HUDEP-2 (cell line): ENCODE results near the gene MMP24OS.
A peak's percentile ranks its signal among the peaks of the same experiment; 100 is the strongest.
"Not testable (repeated sequence)": the region's sequence is repeated elsewhere in the genome, so short reads cannot be mapped to it uniquely, and the experiment has no call there.

Source experiments
- DNase-seq, 76 experiments: peaks; one replicate each; lab custom pipeline; 2025; ENCODE audit not compliant: unreplicated experiment in 76 of 76; lab: John Stamatoyannopoulos, UW

MMP24OS gene

DNA sequence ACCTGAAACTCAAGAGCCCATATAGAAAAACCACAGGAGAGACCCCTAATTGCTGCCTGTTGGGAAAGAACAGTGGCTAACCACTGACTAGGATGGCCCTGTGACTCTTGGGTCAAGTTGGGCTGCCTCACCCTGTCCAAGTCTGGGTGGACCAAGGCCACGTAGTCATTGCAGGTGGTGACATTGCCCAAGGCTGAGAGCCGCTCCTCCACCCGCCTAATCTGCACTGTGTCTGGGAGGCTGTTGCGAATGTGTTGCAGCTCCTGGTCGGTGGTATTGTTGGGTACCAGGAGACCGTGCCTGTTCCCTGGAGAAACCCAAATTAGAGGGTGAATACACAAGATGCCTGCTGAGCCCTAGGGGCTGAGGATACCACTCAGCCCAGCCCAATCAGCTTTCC lies 2.6 kb upstream of the MMP24OS start:
- no peak for DNase-seq

DNA sequence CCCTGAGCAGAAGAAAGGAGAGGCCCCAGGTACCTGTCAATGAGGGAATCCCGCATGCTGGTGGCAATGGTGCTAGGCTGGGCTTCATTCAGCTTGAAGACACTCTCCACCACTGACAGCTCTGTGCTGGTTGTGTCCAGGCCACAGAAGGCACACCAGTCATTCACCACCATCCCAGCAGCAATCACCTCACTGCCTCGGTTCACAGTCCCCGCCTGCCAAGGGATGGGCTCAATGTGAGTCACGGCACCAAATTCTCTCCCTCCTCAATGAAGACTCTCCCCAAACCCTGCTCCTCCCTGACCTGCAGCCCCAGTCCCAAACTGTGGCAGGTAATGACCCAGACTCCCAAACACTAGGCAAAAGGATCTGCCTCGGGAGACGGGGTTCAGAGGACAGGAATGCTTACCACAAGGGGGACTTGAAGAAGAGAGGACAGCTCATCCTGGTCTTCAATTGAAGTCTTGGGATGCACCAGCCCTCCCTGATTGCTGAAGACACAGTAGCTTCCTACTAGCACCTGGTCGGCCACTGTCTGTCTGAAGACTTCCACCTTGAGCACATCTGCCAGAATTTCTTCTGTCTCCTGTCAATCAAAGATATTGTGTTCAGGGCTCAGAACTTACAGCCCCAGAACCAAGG lies 1.7 kb upstream of the MMP24OS start:
- DNase-seq: no peak

DNA sequence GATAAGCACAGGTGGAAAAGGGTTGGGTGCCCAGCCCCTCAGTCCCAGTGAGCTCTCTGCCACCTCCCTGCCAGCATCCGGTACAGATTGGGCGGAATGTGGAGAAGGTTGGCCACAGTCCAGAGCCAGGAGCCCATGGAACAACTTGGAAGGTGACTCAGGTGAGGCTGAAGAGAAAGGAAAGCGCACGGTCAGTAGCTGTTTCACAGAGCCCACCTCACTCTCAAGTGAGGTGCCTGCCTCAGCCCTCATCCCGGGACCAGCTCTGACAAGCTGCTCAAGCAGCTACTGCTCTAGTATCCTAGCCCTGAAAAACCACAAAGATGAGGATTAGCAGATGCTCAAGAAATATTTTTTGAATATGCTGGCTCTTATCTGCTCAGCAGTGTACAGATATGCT lies 1.1 kb upstream of the MMP24OS start:
- DNase-seq: no peak

DNA sequence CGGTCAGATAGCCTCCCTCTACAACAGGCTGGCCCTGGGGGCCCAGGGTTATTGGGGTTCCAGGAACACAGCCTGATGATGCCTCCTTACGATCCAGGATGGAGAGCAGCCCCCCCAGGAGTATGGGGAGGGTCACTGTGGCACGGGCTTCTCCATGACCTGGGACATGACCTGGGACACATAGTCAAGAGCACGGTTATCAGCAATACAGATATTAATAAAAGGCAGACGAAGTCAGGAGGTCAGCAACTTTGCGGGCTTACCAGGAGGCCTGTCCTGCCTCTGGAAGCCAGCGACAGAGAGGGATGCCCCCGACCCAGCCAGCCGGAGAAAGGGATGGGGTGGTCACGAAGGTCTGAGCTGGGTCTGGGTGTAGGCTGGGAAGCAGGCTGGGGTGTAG lies 795 bp downstream of the MMP24OS start:
- DNase-seq: peak in 2 of 76 experiments; percentile 27 to 40

DNA sequence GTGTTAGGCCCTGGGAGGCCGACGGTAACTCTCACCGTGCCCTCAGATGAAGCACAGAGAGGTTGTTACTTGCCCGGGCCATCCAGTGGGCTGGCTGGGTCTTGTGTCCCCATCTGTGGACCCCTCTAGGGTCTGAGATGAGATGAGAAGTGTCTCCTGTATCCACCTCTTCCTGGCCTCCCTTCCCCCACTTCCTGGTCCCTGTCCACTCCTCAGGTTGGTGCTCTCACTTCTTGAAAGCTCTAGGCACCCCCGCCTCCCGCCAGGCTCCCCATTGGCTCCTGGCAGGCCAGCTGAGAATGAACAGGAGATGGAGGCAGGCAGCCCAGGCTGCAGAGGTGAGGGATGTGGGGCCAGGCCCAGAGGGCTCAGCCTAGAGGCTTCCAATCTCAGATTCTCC lies 1.5 kb downstream of the MMP24OS start:
- no peak for DNase-seq

DNA sequence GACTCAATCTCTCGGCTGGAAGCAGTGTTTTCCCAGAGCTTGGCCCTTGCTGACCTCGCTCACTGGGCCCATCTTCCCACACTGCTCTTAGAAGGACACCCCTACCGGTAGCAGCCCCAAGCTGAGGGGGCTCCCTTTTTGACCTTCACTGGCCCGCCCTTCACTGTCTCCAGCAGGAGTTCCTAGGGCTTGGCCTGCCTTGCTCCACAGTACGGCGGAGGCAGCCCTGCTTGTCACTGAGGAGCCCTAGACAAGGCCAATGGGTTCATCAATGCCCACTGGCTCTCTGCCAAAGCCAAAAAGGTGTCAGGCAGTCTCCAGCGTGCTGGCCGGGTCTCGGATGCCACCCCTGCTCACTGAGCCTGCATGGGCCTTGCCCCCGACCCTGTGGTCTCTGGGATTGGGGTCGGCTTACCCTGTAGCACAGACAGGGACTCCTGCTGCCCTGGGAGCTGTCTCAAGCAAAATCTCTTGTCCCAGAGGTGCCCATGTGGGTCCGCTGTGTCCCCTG lies 2.1 kb downstream of the MMP24OS start:
- no peak for DNase-seq

DNA sequence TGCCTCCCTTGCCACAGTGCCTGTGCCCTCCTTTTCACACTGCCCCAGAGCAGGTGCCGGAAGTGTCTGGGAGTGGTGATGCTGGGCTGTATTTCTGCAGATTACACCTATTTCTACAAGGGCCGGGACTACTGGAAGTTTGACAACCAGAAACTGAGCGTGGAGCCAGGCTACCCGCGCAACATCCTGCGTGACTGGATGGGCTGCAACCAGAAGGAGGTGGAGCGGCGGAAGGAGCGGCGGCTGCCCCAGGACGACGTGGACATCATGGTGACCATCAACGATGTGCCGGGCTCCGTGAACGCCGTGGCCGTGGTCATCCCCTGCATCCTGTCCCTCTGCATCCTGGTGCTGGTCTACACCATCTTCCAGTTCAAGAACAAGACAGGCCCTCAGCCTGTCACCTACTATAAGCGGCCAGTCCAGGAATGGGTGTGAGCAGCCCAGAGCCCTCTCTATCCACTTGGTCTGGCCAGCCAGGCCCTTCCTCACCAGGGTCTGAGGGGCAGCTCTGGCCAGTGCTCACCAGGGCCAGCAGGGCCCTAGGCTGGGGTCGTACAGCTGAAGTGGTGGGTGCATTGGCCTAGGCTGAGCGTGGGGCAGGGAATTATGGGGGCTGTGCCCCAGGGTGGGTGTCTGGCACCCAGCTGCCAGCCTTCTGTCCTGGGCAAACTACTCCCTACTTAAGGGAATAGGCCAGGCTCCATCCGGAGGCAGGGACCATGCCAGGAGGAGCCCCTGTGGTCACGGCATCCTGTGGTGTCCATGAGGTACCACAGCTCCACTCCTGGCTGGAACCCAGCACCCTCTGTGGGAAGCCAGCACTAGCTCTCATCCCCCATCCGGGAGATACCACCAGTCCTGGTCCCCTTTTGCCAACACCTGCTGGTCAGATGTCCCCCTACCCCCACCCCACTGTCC lies 3.5 kb downstream of the MMP24OS start:
- no peak for DNase-seq

DNA sequence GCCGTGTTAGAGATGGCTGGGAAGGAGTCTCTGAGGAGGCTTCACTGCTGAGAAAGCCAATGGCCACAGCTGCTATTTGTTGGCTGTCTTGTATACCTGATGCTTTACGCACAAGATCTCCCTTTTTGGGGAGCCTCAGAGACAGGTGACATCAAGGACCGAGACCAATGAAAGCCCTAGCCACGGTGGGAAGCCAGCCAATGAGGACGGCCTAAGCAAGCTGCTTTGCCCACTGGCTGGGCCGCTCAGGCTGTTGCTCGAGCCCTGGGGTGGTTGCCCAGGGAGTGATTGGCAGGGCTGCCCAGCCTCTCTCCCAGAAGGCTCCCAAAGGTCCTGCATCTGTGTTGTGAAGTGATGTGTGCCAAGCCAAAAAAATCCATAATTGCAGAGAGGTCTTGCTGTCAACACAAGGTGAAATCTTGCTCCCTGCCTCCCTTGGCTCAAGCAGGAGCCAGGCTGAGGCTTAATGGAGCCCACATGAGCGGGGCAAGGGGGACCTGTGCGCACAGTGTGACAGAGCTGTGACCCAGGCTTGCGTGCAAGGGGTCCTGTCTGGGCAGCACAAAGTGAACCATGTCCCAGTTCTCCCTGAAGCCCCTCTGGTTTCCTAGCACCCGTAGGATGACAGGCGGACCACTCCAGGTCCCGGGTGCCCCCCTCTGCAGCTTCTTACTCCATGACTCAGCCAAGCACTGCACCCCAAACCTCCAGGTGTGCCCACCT lies 4.3 kb downstream of the MMP24OS start:
- no peak for DNase-seq

DNA sequence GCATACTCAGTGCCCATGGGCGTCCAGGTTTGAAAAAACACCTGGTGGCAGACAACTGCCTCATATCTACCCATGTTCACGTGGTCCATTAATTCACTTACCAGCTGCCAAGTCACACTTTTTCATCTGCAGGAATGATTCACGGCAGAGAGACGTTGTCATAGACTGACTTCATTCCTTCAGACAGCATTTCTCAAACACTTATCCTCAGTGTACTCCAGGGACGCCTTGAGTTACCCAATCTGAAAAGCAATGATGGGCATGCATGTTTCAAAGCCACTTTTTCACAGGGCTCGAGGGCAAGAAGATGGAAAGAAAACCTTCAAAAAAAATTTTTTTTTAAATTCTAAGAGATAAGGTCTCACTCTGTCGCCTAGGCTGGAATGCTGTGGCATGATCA lies 6.0 kb downstream of the MMP24OS start:
- DNase-seq: no peak

DNA sequence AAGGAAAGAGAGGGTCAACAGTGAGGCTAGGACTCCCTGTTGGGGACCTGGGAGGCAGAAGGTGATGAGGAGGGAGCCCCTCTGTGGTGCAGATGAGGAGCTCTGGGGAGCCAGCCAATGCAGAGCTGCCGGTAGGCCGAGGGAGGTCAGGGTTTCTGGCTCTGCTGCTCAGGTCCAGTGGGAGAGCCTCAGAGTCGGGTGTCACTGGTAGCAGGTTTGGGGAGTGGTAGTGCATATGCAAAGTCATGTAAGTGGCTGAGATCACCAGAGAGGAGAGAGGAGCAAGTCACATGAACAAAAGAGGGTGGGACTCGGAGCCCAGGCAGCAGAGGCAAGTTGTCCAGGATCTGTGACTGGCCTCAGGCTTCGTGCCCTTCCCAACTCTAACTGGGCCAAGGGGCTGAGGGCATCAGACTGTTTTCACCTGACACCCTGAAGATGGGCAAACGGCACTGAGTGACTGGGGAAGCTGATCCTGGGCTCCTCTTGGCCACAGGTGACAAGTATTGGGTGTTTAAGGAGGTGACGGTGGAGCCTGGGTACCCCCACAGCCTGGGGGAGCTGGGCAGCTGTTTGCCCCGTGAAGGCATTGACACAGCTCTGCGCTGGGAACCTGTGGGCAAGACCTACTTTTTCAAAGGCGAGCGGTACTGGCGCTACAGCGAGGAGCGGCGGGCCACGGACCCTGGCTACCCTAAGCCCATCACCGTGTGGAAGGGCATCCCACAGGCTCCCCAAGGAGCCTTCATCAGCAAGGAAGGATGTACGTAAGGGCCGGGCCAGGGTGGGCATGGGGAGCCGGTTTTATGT lies 6.6 kb downstream of the MMP24OS start:
- DNase-seq: peak in 2 of 76 experiments; percentile 12 to 31

DNA sequence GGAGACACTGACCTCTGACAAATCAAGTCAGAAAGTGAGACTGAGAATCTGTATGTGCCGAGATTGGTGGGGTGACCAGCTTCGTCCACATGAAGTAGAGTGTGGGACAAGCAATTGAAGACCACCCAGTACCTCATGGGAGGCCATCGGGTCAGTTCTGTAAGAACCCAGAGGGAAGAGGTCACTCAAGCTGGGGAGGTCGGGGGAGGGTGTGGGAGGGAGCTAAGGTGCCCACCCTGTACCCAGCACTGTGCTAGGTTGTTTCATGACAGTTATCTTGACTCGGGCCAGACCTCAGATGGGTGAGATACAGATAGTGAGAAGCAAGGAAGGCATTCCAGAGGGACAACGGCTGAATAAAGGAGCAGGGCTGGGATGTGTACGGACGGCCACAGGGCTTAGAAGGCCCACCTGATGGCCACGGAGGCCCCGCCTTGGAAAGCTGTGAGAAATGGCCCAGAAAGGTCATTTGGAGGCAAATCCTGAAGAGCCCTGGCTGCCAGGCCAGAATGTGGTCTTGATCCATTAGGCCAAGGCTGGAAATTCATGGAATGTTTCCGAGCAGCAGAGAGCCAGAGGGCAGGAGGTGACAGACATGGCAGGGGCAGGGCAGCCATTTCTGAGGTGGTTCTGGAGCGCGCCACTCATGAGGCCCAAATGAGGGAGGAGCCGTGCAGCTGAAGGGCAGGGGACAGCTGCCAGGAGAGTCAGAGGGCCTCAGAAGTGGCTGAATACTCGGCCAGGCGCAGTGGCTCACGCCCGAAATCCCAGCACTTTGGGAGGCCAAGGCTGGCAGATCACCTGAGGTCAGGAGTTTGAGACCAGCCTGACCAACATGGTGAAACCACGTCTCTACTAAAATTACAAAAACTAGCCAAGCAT lies 7.7 kb downstream of the MMP24OS start:
- no peak for DNase-seq

DNA sequence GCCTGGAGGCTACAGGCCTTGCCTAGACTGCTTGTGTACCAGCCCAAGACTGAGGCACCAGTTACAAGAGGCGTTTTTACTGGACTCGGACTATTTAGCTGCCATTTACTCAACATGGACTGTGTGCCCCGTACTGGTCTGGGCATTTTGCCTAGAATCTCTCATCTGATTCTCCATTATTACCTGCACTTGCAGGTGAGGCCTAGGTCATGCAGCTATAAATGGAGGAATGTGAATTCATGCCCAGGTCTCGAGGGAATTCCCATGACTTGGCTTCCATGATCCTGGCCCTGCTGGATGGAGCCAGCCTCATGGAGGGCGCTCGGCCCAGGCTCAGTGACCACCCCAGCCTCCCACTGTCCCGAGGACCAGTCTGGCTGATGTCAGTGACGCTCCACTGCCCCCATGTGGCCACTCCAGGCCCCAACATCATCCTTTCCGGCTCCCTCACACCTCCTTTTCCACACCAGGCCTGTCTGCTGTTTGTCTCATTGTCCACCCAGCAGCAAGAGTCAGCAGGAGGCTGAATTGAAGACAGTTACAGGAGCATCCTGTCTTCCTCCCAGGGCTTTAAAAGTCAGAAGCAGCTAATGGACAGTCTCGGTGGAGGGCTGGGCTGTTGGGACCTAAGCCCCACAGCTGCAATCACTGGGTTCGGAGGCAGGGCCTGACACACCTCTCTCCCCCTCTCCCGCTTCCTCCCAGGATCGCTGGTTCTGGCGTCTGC lies 8.7 kb downstream of the MMP24OS start:
- DNase-seq: peak in 52 of 76 experiments; percentile 4 to 74 (median 36)

DNA sequence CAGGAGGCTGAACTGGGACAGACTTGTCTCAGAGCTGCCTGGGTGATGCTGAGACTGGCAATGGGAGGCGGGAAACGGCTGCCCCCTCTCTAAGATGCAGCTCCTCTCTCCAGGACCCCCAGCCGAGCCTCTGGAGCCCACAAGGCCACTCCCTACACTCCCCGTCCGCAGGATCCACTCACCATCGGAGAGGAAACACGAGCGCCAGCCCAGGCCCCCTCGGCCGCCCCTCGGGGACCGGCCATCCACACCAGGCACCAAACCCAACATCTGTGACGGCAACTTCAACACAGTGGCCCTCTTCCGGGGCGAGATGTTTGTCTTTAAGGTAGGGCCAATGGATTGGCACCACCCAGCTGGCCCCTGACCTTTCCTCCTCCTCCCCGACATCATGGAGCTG lies 10.8 kb downstream of the MMP24OS start:
- DNase-seq: no peak

DNA sequence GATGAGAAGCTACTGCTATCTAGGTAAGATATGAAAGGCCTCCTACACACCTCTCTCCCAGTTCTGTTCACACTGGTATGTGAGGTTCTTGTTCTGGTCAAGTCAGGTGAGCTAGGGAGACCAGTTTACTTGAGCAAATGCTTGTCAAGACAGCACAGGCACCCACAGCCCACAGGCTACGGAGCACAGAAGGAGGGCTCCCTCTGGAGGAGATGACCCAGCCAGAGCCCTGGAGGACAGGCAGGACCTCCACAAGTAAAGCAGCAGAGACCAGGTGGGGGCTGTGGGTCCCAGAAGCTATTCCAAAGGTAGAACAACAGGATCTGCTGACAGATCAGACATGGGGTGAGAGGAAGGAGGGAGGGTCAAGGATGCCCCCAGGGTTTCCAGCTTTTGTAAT lies 13.2 kb downstream of the MMP24OS start:
- DNase-seq: peak in 15 of 76 experiments; percentile 5 to 26 (median 13)

DNA sequence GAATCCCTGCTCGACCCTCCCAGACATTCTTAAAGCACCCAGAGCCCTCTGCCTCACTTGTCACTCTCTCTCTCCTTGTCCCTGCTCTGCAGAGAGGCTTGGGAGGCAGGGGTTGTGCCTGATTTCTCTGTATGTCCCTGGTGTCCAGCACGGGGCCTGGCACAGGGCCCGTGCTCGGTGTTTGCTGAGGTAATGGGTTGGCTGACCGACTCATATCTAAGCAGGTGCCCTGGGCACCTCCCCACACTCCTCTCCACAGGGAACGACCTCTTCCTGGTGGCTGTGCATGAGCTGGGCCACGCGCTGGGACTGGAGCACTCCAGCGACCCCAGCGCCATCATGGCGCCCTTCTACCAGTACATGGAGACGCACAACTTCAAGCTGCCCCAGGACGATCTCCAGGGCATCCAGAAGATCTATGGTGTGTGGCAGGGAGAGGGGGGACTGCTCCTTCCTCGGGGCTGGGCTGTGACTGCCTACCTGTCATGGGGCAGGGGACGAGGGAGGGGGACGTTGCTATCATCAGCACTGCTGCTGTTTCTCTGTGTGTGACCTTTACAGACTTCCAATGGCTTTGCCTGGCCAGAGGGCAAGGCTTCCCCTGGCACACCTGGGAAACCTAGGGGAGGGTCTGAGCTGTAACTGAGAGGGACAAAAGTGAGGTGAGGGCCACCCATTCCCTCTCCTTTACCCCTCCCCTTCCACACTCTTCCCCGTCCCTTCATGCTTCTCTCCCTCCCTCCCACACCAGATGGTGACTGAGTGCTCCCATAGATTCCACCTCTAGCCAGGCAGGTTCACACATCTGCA lies 14.2 kb downstream of the MMP24OS start:
- DNase-seq: no peak

DNA sequence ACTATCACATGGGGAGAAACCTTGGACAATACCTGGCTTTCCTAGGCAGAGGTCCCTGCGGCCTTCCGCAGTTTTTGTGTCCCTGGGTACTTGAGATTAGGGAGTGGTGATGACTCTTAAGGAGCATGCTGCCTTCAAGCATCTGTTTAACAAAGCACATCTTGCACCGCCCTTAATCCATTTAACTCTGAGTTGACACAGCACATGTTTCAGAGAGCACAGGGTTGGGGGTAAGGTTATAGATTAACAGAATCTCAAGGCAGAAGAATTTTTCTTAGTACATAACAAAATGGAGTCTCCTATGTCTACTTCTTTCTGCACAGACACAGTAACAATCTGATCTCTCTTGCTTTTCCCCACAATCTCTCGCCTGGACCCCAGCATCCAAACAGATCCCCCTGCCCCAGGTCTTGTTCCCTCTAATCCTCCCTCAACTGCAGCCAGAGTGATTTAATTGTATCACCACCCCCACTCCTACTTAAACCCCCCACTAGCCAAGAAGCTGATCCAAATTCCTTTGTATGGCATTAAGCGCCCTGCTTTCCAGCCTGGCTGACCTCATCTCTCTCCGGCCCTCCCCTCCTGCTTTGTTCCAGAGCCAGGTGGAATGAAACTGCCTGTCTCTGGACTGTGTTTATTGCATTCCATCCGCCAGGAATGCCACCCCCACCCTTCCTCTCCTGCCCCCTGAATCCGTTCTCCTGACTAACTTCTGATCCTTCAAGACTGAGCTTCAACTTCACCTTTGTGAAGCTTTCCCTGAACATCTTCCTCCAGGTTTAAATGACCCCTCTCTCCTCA lies 15.0 kb downstream of the MMP24OS start:
- not testable (repeated sequence) for DNase-seq

DNA sequence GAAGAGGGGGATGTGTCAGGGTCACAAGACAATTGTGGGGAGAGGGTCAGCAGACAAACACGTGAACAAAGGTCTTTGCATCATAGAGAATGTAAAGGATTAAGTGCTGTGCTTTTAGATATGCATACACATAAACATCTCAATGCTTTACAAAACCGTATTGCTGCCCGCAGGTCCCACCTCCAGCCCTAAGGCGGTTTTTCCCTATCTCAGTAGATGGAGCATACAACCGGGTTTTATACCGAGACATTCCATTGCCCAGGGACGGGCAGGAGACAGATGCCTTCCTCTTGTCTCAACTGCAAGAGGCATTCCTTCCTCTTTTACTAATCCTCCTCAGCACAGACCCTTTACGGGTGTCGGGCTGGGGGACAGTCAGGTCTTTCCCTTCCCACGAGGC lies 15.6 kb downstream of the MMP24OS start:
- not testable (repeated sequence) for DNase-seq
